HG03571 (cell line): Measurements from ENCODE around the gene ZNF445.
"Not testable (repeated sequence)": the region's sequence is repeated elsewhere in the genome, so short reads cannot be mapped to it uniquely, and the experiment has no call there.

ENCODE experiments used
- ATAC-seq: cut with Tn5 transposase; IDR thresholded peaks from one replicate; pipeline ENCODE4 v1.9.1; 2021; ENCODE audit not compliant: unreplicated experiment

ZNF445 gene

DNA sequence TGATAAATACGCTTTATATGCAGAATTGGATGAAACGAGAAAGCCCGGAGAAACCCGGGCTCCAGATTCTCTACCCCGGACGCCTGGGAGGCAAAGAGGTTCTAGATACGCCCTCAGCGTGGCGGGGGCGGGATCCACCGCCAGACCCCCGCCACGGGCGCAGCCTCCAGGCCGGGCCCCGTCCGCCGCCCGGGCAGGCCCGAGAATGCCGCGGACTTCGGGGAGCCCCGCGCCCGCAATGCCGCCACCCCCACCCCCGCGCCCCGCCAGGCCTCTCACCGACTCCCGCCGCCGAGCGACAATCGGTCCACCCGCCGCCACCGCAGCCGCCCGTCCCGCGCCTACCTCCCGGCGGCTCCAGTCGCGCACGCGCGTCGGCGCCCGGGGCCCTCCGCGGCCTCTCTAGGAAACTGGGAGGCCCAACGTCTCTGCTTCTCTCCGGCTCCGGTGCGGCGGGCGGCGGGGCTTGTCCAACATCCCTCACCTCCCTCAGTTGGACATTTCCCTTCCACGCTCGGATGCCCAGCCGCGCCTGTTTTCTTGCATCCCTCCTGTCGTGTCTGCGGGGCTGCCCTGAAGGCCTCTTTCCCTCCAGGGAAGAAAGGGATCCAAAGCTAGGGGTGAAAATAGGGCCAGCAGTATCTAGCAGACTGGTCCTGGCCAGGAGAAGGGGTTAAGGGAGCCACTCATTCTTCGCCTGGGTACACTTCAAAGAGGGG is at the start of gene ZNF445:
ZNF445 (minus strand) TSS at position 359 of the 719 bp plus-strand sequence. CDS start 22,121 bp downstream, outside the sequence.
- peak; percentile 79 for ATAC-seq

- no peak for ATAC-seq
Measured at GRCh38 chr3:44525060-44525459, 47.6 kb upstream of the ZNF445 start.

- ATAC-seq: no peak
Measured at GRCh38 chr3:44522494-44522933, 45.0 kb upstream of the ZNF445 start.

DNA sequence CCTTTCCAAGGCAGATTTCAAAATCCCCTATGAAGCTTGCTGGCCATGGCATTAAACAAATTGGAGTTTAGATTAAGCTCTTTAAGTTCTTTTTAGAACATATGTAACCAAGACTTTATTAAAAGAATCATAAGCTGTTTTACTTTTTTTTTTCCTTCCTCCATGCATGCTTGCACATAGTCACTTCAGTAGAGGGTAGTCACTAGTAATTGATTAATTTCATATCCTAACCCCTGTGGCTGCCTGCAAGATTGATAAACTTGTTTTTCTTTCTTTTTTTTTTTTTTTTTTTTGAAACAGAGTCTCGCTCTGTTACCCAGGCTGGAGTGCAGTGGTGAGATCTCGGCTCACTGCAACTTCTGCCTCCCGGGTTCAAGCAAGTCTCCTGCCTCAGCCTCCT is 44.3 kb upstream of the ZNF445 start:
- no peak for ATAC-seq

DNA sequence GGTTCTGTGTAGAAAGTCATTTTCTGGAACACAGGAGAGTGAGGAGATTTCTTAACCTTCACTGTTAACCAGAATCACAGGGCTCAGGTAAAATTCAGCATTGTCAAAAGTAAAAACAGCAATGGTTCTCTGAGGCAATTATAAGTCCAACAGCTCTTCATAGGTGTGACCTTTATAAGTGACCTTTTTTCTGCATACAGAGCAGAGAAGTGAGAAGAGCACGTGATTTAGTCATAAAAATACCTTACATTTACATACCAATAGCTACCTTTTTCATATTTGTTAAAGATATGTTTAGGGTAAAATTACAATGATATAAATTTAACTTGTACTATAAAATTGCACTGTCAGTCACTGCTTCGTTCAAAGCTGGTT is 41.3 kb upstream of the ZNF445 start:
- no peak for ATAC-seq

GRCh38 chr3:44516230-44516629 is 38.8 kb upstream of the ZNF445 start:
- no peak for ATAC-seq

DNA sequence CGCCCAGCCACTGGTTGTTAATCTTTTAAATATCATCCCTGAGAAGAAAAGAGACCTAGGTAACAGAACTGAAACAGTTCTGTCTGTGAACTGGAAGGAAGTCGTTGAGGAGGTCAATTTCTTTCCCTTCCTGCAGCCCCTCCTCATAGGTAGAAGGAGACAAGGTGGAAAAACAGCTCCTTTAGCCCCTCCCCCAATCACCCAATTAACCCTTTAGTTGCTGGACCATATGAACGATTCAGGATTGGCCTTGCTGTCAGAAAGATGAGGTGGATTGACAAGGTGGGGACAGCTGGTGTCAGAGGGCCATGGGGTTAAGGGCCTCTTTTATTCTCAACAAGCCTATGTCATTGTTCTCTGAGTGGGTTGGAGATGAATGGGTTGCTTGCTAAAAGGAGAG is 36.0 kb upstream of the ZNF445 start:
- ATAC-seq: no peak

DNA sequence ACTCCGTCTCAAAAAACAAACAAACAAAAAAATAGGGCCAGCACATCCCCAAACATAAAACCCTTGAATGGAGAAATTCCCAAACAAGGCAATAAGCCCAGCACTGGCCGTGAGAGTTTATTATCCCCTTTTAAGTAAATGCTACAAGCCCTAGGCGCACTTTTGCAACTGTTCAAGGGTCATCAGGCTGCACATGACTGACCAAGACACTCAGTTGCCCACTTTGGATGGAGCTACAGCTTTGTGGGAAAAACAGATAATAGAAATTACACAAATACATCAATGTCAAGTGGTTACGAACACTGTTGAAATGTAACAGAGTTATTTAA is 33.7 kb upstream of the ZNF445 start:
- ATAC-seq: no peak

GRCh38 chr3:44510000-44510368 is 32.5 kb upstream of the ZNF445 start:
- peak; percentile 34 for ATAC-seq

DNA sequence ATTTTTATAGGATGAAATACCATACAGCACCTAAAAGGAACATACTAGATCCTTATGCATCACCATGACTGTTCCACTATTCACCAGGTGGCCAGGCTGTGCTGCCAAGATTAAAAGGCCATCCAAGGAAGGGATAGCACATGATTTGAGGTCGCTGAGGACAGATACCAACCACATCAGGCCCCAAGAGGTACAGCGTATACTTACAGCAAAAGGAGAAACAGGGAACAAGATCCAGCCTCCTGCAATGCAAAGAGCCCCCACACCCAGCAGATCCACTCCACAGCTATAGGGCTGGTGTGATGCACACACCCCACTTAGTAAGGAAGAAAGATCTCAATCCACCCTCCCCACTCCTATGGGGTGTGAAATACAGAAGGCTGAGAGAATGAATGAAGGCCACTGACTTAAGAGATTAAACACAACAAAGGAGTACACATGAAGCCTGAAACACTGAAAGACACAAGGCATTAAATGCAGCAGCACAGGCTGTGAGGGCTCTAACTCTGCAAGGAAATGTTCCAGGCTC is 32.0 kb upstream of the ZNF445 start:
- ATAC-seq: peak; percentile 17

DNA sequence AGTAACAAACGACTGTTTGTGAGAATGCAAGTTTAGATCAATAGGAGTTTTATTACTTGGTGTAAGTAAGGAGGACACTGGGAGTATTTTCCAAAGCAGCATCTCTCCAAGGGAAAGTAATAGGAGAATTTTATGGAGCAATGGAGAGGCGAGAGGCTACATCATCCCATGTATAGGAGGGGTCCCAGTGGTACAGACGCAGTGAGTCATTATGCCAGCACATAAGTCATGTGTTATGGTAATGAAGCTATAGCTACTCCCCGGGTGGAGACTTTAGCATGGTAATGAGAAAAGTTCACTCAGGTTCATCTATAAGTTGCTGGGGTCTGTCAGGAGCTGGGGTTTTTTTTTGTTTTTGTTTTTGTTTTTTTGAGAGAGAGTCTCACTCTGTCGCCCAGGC is 29.5 kb upstream of the ZNF445 start:
- no peak for ATAC-seq

GRCh38 chr3:44506556-44506955 is 29.1 kb upstream of the ZNF445 start:
- no peak for ATAC-seq

GRCh38 chr3:44504566-44504965 is 27.1 kb upstream of the ZNF445 start:
- no peak for ATAC-seq

GRCh38 chr3:44503178-44503577 is 25.7 kb upstream of the ZNF445 start:
- ATAC-seq: not testable (repeated sequence)

DNA sequence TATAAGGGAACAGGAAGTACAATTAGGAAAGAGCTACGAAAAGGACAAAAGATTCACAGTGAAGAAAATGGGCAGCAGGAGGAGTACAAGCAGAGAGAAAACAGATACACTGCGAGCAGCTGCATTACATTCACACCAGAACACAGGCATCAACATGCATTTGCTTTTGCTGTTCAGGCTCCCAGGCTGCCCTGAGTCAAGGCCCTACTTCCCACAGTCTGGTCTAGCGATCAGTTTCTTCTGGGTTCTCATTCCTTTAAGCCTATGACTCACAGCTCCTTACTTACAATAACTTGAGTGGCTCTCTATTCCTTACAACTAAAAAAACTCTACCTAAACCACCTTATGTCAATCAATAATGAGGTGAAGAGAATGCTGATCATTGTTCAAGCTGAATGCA is 24.5 kb upstream of the ZNF445 start:
- no peak for ATAC-seq

DNA sequence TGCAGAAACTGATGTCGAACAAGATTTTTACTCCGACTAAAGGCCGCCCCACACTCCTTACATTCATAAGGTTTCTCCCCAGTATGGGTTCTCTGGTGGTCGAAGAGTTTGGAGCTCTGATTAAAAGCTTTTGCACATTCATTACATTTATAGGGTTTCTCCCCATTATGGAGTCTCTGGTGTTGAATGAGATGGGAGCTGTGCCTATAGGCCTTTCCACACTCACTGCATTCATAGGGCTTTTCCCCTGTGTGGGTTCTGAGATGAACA is 22.4 kb upstream of the ZNF445 start:
- not testable (repeated sequence) for ATAC-seq

DNA sequence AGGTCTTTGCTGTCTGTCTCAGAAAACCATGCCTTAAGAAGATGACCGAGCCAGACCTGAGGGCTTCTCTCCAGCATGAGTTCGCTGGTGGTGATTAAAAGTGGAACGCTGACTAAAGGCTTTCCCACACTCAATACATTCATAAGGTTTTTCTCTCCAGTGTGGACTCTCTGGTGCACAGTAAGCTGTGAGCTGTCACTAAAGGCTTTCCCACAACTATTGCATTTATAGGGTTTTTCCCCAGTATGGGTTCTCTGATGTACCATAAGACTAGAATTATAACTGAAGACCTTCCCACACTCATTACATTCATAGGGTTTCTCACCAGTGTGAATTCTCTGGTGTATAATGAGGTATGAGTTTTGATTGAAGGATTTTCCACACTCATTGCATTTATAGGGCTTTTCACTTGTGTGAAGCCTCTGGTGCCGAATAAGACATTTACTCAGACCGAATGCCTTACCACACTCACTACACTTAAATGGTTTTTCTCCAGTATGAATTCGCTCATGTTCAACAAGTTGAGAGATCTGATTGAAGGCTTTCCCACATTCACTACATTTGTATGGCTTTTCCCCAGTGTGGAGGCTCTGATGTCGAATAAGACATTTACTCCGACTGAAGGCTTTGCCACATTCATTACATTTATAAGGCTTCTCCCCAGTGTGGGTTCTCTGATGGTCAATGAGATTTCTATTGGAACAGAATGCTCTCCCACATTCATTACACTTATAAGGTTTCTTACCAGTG is 21.9 kb upstream of the ZNF445 start:
- ATAC-seq: no peak

- ATAC-seq: no peak
Measured at GRCh38 chr3:44495636-44496415, 18.4 kb upstream of the ZNF445 start.

- ATAC-seq: no peak
Measured at GRCh38 chr3:44492496-44492895, 15.0 kb upstream of the ZNF445 start.

GRCh38 chr3:44482721-44483120 is 5.3 kb upstream of the ZNF445 start:
- no peak for ATAC-seq

GRCh38 chr3:44478606-44479094 is 1.2 kb upstream of the ZNF445 start:
- no peak for ATAC-seq

DNA sequence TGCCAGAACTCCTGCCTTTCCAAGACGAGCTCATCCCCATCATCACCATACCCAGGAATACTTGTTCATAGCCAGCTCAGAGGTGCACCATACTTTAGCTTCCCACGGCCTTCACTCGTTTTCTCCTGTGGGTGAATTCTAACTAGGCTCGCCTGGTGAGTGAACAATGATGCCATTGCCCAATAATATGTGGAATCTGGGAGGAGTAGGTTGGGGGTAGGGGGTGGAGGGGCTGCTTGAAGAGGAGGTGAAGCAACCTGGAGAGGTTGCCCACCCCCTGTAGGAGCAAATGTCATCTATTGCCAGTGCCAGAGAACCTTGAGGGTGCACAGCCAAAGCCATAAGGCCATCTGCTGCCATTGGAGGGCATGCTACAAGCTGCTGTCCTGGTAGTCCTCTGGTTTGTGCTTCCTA is 592 bp upstream of the ZNF445 start:
- ATAC-seq: no peak
